SU-DHL-6 (cell line): ENCODE measurements around the gene TSGA10.

ENCODE experiments used
- H2AFZ ChIP-seq: fragments of 200-600 bp; sonication (generic); 2 replicates; pipeline ENCODE4 v1.6.1; 2014; ENCODE audit warnings: low read depth, mild to moderate bottlenecking, moderate library complexity, mixed read lengths, antibody characterized with exemption, low read length; ENCODE audit not compliant: severe bottlenecking
- H3F3A ChIP-seq: fragments of 200-600 bp; shearing (Covaris generic); 2 replicates; pipeline ENCODE4 v1.6.0; 2016; ENCODE audit warnings: antibody characterized with exemption, mild to moderate bottlenecking; ENCODE audit not compliant: insufficient read depth
- H3K27ac ChIP-seq: fragments of 200-600 bp; sonication (generic); 2 replicates; pipeline ENCODE4 v1.5.1; 2016; ENCODE audit warnings: low read depth, mild to moderate bottlenecking, low read length, moderate library complexity, mixed read lengths
- H3K27me3 ChIP-seq: fragments of 200-600 bp; sonication (generic), shearing (Covaris generic); 2 replicates; pipeline ENCODE4 v1.6.0; 2014; ENCODE audit warnings: mild to moderate bottlenecking, low read length
- H3K36me3 ChIP-seq: fragments of 200-600 bp; sonication (generic); 2 replicates; pipeline ENCODE4 v1.6.1; 2014; ENCODE audit warnings: mild to moderate bottlenecking, low read length, mixed read lengths
- H3K4me2 ChIP-seq: fragments of 300-600, 200-600 bp; shearing (Covaris generic), sonication (generic); 2 replicates; pipeline ENCODE4 v1.6.0; 2014; ENCODE audit warnings: low read length, low read depth, mild to moderate bottlenecking; ENCODE audit not compliant: poor library complexity, severe bottlenecking
- H3K4me3 ChIP-seq: fragments of 200-600 bp; sonication (generic); 2 replicates; pipeline ENCODE4 v1.5.1; 2014; ENCODE audit warnings: antibody characterized with exemption, low read length, mild to moderate bottlenecking, mixed read lengths; ENCODE audit not compliant: insufficient read depth, poor library complexity, severe bottlenecking
- H3K79me2 ChIP-seq: fragments of 200-600 bp; sonication (generic); 2 replicates; pipeline ENCODE4 v1.6.1; 2014; ENCODE audit warnings: mild to moderate bottlenecking, low read length, moderate library complexity; ENCODE audit not compliant: insufficient read depth
- H3K9ac ChIP-seq: fragments of 200-600 bp; sonication (generic); 2 replicates; pipeline ENCODE4 v1.7.0; 2014; ENCODE audit warnings: mild to moderate bottlenecking, low read length
- H3K9me2 ChIP-seq: fragments of 200-600 bp; sonication (generic); replicated peaks from 2 replicates; pipeline ENCODE4 v1.6.1; 2014; ENCODE audit warnings: low read length; ENCODE audit not compliant: insufficient read depth
- H3K9me3 ChIP-seq: fragments of 200-600 bp; sonication (generic); 2 replicates; pipeline ENCODE4 v1.6.1; 2014; ENCODE audit warnings: low read length, mixed read lengths; ENCODE audit not compliant: insufficient read depth
- H4K20me1 ChIP-seq: fragments of 200-600 bp; sonication (generic); 2 replicates; pipeline ENCODE4 v1.6.1; 2014; ENCODE audit warnings: low read depth, mild to moderate bottlenecking, antibody characterized with exemption, low read length, moderate library complexity, mixed read lengths
- CTCF ChIP-seq: fragments of 200-600 bp; sonication (generic); IDR thresholded peaks from one replicate; pipeline ENCODE4 v1.5.1; 2017; ENCODE audit warnings: antibody characterized with exemption, mild to moderate bottlenecking, low read length, moderate library complexity; ENCODE audit not compliant: insufficient read depth, poor library complexity, severe bottlenecking
- EZH2phosphoT487 ChIP-seq: fragments of 200-600 bp; sonication (generic), shearing (Covaris generic); conservative IDR thresholded peaks from 2 replicates; pipeline ENCODE4 v1.6.1; 2018; ENCODE audit warnings: mild to moderate bottlenecking, antibody characterized with exemption, low read length, moderate library complexity, mixed read lengths

The TSGA10 gene

GRCh38 chr2:99152199-99152895 is 2.4 kb downstream of the TSGA10 start:
- Histone ChIP-seq H3K27ac (no peak overlapping the region), H3K79me2 (peaks cover 50% of the 10 kb centered on the region; the same call in 1 of the 2 replicates), H3K9ac (no peak overlapping the region), H3K9me3 (no peaks in the 10 kb centered on the region), H3K4me3 (no peak overlapping the region), H3F3A (0 out of 2 replicates have a peak, but pooled peaks cover 6% of the 10 kb centered on the region), H2AFZ (no peak overlapping the region), H4K20me1 (no peaks in the 10 kb centered on the region), H3K4me2 (no peak overlapping the region), H3K27me3 (no peaks in the 10 kb centered on the region), H3K9me2 (no peaks in the 10 kb centered on the region), H3K36me3 (no peaks in the 10 kb centered on the region)
- no peak for TF ChIP-seq EZH2phosphoT487
- no peak for TF ChIP-seq CTCF

GRCh38 chr2:99150706-99151105 is 4.0 kb downstream of the TSGA10 start:
- Histone ChIP-seq H3K9me3 (no peaks in the 10 kb centered on the region), H3K79me2 (peaks cover 50% of the 10 kb centered on the region; the same call in 1 of the 2 replicates), H3K27ac (no peak overlapping the region), H3K9me2 (no peaks in the 10 kb centered on the region), H3K9ac (no peak overlapping the region), H3K27me3 (no peaks in the 10 kb centered on the region), H3F3A (0 out of 2 replicates have a peak, but pooled peaks cover 2% of the 10 kb centered on the region), H3K4me3 (no peak overlapping the region), H3K36me3 (no peaks in the 10 kb centered on the region), H4K20me1 (no peaks in the 10 kb centered on the region), H3K4me2 (no peak overlapping the region), H2AFZ (no peak overlapping the region)
- TF ChIP-seq CTCF (no peak), EZH2phosphoT487 (no peak)

GRCh38 chr2:99141110-99142108 is 13.3 kb downstream of the TSGA10 start, which contains the start of gene C2orf15:
TSS of gene C2orf15 (plus strand) at chr2:99141707. CDS start at chr2:99150559, 8,852 bp downstream.
- Histone ChIP-seq H3K4me2 (peak within 1 kb of the TSS; percentile 100), H3K4me3 (peak within 1 kb of the TSS; percentile 97), H3K9ac (peak within 1 kb of the TSS; percentile 76), H4K20me1 (no peaks in the 10 kb centered on the region), H3K9me2 (no peaks in the 10 kb centered on the region), H3K9me3 (no peaks in the 10 kb centered on the region), H3K27ac (peak within 1 kb of the TSS; percentile 75), H3F3A (peaks cover 16% of the 10 kb centered on the region), H3K36me3 (no peaks in the 10 kb centered on the region), H3K79me2 (peaks cover 22% of the 10 kb centered on the region), H2AFZ (peak within 1 kb of the TSS; percentile 64), H3K27me3 (no peaks in the 10 kb centered on the region)
- no peak for TF ChIP-seq CTCF
- TF ChIP-seq EZH2phosphoT487, result no peak
